ENCODE data around the gene SLC1A3.

GRCh38 chr5:36637101-36637500, 30.7 kb downstream of the SLC1A3 start:
- TF ChIP-seq CTCF (IDR thresholded peaks at IDR 0.05) (no peak), POLR2A (IDR thresholded peaks at IDR 0.05) (no peak)

Data from body of pancreas (tissue), 4 donors.